Fibroblast of lung (primary cell): ENCODE results near the gene PWWP2B.

Source experiments
- CTCF ChIP-seq, 2 donors: IDR thresholded peaks in 1 of 2; conservative IDR thresholded peaks in 1 of 2; 1 replicate in 1 of 2; 2 replicates in 1 of 2; pipeline ENCODE4 v1.5.1; 2011 to 2012; ENCODE audit warnings: low read length in 2 of 2, control low read depth in 1 of 2, inconsistent platforms in 1 of 2, low read depth in 1 of 2, mild to moderate bottlenecking in 1 of 2
- EZH2 ChIP-seq: IDR thresholded peaks from 2 replicates; pipeline ENCODE4 v1.5.1; 2012; ENCODE audit warnings: low read length, control low read depth, mild to moderate bottlenecking; ENCODE audit errors: missing control alignments

- TF ChIP-seq CTCF (conservative IDR thresholded peaks at IDR 0.05 in 1 of 2, IDR thresholded peaks at IDR 0.05 in 1 of 2; ENCODE audit: low read depth in 1 of 2, low read length in 2 of 2) (no peak), EZH2 (no peak)
These were observed 8.0 kb downstream of the PWWP2B start for GRCh38 chr10:132404911-132405462.
